GM19372 (cell line): Measurements from ENCODE around the gene PLXND1.
"Not testable (repeated sequence)": the region's sequence is repeated elsewhere in the genome, so short reads cannot be mapped to it uniquely, and the experiment has no call there.

Experiments used
- ATAC-seq: cut with Tn5 transposase; IDR thresholded peaks from one replicate; pipeline ENCODE4 v1.9.1; 2021; ENCODE audit warnings: mild to moderate bottlenecking, low read depth, moderate library complexity; ENCODE audit not compliant: unreplicated experiment

The PLXND1 gene

DNA sequence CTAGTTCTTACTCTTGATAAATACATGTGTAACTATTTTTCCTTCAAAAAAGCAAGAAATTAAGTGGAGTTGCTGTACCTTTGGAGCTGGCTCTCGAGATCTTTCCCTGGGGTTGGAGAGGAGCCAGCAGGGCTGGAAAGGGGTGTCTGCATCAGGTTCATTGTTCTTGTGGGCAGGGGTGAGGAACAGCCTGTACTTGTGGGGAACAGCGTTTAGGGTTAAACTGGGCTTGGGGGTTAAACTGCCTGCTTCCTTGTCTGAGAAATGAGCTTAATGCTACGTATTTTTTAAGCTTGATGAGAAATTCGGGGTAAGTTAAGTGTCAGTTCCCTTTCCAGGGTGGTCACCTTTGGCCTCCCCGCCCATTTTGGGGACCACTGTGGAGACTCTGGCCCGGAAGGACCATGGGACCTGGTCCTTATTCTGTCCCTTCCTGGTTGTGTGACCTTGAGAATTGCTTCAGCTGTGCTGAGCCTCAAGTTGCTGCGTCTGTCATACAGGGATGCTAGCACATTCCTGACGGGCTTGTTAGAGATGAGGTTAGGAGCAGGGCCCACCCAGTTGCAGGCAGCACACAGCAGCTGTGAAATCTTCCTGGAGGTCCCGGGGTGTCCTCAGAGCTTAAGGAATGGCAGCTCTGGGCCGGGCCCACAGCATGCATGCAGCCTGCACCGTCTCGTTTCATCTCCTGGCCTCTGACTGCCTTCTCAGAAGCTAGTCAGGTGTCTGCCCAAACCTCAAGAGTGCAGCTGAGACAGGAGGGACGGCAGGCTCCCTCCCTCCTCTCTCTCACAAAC, 51.9 kb downstream of the PLXND1 start:
- ATAC-seq: no peak

DNA sequence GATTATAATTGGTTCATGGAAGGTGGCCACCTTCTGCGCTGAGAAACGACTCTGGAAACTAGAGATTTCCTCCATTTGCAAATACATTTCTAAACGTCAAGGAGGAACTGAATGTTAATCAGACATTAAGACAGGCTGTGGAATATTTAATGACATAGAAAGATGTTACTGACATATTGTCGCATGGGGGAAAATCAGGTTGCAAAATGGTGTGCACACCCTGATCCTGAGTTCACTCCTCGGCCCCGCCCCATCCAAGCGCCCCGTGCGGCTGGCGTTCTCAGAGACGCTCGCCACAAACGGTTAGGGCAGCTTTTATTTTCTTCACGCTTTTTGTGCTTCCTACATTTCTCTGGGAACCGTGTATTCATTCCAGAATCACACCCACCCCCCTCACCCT, 52.8 kb downstream of the PLXND1 start:
- no peak for ATAC-seq

DNA sequence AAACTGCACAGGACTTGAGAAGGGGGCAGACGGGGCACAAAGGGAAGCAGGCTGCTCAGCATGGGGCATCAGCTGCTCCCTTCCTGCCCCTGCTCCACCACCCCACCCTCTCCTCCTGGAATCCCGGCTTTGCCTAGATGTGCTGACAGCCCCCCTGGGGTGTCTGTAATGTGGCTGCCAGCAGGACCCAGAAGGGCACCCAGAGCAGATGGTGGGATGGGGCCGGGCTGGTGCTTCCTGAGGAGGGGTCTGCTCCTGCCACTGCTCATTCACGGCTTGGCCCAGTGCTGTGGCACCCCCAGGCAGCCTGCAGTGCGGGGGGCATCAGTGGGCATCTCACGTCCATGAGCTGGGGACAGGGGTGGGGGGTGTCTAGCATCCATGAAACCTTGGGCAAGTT, 53.3 kb downstream of the PLXND1 start:
- no peak for ATAC-seq

DNA sequence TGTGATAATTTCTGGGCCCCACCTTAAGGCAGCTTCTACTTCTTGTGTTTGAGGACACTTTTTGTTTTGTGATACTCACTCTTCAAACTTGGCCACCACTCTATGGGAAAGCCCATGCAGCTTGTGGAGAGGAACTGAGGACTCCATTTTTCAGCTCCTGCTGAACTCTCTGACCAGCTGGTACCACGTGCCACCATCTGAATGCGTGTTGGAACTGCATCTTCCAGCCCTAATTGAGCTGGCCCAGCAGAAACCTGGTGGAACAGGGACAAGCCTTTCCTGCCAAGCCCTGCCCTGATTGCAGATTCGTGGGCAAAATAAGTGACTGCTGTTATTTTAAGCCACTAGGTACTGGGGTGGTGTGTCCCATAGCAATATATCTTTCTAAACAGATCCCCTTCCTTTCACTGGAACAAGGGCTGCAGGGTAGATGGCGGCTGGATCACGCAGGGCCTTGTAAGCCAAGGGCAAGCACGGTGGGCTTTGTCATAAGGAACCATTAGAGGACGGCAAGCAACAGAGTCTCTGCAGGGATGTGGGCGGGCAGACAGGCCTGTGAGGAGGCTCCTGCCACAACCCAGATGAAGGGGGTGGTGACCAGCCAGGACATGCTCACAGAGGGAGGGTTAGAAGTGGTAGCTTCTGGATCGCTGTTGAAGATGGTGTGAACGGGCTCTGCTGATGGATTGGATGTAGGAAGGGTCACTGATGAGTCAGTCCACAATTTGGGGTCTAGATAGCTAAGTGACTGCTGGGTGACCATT, 54.0 kb downstream of the PLXND1 start:
- no peak for ATAC-seq

DNA sequence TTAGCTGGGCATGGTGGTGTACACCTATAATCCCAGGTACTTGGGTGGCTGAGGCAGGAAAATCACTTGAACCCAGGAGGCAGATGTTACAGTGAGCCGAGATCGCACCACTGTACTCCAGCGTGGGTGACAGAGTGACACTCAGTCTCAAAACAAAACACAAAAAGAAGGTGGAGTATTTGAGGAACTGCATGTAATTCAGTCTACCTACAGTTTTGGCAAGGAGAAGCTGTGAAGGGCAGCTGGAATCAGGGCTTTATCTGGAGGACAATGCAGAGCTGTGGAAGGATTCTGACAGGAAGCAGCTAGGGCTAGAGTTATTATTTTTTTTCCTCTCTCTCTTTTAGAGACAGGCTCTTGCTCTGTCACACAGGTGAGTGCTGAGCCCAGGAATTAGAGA, 56.7 kb downstream of the PLXND1 start:
- no peak for ATAC-seq

DNA sequence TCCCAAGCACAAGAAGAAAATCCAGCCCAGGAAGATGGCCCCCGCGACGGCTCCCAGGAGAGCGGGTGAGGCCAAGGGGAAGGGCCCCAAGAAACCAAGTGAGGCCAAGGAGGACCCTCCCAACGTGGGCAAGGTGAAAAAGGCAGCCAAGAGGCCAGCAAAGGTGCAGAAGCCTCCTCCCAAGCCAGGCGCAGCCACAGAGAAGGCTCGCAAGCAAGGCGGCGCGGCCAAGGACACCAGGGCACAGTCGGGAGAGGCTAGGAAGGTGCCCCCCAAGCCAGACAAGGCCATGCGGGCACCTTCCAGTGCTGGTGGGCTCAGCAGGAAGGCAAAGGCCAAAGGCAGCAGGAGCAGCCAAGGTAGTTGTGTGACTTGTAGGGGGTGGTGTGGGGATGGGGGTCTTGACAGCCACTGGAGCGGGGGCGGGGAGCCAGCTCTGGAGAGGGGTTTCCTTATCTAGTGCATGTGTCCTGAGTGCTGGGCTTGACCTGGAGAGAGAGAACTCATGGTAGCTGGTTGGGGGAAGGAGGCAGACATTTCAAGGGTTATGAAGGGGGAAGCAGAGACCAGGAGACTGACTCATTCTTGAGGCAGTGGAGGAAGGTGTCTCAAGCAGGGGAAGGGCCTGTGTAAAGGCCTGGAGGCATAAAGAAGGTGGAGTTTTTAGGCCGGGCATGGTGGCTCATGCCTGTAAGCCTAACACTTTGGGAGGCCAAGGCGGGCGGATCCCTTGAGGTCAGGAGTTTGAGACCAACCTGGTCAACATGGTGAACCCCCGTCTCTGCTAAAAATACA, 57.3 kb downstream of the PLXND1 start:
- no peak for ATAC-seq

DNA sequence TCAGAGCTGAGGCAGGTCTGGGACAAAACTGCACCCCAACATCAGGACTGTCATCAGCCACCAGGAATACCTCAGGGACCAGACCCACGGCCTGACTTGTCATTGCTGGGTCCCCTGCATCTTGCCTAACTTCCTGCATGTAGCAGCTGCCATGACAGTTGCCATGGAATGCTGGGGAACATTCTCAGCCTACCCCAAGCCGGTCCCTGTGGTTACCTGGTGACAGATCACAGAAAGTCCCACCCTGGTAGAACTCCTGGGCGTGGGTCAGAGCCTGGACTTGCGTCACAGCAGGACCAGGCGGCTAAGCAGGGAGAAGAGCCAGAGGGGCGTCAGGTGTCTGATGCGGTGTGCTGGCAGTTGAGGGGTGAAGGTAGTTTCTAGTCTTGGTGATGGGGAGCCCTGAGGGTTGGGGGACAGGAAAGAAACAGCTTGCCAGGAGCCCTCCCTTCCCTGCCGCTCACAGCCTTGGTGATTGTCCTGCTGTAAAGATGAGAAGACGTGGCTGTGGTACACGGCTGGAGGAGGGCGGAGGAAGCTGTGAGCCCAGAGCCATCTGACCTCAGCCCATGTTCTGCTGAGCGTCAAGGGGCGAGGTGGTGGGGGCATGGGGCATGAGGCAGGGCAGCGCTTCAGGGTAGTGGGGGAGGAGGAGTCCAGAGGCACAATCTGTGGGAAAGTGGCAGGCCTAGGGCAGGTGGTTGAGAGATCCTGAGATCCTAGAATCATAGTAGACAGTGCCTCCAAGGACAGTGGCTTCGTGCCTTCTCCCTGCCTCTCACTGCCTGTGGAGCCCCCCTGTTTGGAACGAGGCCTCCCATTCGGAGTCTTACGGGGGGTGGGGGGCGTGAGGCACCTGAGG, 58.1 kb downstream of the PLXND1 start:
- ATAC-seq: no peak

DNA sequence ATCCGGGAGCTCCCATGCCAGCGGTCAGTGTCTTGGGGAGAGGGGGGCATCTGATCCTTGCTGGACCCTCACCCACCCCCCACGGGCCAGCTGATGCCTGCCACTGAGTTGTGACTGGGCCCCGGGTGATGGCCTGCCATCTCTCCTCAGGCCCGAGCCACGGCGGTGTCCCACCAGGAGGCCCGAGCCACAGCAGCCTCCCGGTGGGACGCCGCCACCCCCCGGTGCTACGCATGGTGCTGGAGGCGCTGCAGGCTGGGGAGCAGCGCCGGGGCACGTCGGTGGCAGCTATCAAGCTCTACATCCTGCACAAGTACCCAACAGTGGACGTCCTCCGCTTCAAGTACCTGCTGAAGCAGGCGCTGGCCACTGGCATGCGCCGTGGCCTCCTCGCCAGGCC, 59.2 kb downstream of the PLXND1 start:
- ATAC-seq: no peak

DNA sequence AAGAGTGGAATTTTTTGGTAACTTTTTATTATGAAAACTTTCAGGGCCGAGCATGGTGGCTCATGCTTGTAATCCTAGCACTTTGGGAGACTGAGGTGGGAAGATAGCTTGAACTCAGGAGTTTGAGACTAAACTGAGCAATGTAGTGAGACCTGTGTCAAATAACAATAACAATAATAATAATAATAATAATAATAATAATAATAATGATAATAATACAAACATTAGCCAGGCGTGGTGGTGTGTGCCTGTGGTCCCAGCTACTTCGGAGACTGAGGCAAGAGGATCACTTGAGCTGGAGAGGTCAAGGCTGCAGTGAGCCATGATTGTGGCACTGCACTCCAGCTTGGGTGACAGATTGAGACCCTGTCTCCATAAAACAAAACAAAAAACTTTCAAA, 60.5 kb downstream of the PLXND1 start:
- not testable (repeated sequence) for ATAC-seq

DNA sequence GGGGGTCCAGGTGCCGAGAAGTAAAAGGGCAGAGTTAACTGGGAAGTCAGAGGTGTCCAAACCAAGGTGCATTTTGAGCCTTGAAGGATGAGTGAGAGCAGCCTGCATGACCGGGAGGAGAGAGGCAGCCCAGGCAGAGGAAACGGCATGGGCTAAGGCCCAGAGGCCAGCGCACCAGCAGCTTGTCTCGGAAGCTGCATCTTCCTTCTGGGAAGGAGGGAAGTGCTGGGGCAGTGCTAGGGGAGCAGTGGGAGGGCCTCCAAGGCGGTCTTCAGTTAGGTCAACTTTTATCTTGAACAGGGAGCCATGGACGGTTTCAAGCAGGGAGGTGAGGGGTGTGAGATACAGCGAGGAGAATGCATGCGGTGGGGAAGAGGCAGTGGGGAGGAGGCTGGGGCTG, 62.5 kb downstream of the PLXND1 start:
- ATAC-seq: no peak

DNA sequence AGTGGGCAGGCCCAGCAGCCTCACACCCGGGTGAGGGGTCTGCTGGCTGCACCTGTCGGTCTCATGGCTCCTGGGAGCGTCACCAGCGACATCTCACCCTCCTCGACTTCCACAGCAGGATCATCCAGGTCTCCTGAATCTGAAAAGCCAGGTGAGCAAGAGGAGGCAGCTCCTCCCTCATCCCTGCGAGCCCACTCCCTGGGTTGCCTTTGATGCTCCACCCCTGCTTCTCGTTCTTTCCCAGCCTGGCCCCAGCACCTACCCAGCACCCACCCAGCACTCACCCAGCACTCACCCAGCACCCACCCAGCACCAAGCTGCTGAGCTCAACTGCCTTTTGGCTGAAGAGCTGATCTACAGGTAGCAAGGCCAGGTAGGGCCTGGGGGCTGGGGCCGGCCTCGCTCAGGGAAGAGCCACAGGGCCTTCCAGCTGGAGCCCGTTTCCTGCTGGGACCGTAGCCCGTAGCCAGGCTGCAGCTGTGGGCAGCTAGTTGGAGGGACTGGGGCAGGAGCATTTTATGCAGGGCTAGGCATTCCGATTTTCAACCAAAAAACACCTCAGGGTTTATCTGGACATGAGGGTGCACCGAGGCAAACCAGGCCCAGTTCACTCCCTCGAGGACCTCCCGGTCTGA, 63.2 kb downstream of the PLXND1 start, which contains the start of gene H1-8:
Gene H1-8 (plus strand): TSS at position 20 of the 635 bp plus-strand sequence. CDS start 44 bp downstream, at position 64.
- ATAC-seq: no peak

DNA sequence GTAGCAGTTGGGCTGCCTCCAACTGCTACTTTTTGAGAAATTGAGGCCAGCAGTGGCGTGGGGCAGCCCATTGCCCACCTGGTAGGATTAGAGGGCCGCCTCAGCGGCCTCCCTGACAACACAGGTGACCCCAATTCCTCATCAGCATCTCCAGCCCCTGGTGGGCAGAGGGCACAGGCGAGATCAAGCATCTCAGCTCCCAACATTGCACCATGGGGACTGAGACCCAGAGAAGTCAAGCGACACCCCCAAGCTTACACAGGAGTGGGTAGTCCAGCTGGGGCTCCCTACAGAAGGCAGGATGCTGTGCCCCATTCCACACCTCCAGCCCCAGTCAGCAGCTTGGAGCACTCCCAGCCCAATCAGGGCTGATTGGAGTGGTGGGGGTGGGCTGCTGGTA, 63.7 kb downstream of the PLXND1 start:
- ATAC-seq: no peak

DNA sequence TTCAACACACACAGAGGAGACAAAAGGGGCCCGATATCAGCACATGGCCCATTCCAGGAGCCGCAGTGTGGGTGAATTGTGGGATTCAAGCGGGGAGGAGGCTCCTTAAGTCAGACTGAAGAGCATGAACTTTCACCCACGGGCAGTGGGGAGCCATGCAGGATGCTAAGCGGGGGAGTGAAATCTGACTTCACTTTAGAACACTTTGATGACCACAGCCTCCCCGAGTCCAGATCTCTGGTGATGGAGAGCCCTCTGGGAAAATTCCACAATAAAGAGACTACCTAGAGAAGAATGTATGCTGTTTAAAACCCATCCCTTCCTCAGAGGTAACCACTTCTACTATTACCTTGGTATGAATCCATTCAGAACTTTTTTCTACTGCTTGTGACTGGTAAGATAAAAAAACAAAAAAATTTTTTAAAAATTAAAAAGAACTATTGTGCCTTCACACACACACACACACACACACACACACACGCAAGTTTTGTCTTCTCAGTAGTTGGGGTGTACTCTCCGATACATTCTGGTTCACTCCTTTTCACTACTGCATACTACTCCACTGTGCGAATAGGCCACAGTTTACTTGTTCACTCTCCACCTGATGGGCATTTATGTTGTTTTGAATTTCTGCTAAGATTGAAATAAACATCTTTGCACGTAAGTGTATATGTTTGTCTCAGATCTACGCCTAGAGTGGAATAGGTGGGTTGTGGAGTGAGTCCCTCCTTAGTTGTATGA, 65.5 kb downstream of the PLXND1 start:
- no peak for ATAC-seq

DNA sequence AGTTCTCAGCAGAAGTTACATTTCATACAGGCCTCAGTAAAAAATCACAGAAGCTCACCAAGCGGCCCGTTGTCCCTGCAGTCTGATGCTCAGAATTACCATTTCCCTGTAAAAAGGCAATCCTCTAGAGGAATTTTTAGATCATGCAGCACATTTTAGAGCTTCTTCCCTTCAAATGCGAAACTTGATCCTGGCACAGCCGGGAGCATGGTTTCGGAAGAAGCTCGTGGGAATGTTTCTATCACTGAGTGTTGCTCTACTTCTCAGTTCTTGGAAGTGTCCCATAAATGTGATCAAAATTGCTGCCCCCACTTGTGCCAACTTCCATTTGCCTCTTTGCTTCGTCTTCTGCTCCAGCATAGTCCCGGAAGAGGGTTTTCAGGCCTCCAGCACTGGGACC, 67.3 kb downstream of the PLXND1 start:
- no peak for ATAC-seq

DNA sequence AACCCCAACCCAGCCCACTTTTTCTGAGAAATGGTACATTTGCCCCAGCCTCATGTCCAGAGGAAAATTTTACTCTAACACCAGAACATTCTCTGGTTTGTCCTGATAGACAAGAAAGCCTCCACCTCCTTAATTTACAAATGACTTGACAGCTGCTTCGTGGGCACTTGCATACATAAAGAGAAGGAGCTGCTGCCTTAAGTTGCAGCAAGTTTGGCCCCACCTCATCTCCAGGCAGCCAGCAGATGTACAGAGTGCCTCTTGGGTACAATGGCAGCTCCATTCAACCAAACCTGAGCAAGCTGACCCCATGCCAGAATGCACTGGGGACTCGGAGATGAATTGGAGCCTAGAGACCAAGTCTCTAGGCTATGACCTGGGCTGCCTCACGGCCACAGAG, 69.7 kb downstream of the PLXND1 start:
- no peak for ATAC-seq

DNA sequence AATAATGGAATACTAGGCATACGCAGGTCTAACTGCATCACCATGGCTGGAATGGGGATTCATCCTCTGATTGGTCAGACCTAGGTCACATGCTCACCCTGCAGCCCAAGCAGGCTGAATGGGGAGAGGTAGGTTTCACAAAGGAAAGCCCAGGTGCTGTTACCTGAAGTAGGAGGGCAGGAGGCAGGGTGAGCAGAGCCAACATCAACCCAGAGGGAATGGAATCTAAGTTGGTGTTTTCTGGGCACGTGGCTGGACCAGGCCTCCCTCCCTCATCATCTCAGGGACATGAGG, 70.2 kb downstream of the PLXND1 start:
- ATAC-seq: no peak

DNA sequence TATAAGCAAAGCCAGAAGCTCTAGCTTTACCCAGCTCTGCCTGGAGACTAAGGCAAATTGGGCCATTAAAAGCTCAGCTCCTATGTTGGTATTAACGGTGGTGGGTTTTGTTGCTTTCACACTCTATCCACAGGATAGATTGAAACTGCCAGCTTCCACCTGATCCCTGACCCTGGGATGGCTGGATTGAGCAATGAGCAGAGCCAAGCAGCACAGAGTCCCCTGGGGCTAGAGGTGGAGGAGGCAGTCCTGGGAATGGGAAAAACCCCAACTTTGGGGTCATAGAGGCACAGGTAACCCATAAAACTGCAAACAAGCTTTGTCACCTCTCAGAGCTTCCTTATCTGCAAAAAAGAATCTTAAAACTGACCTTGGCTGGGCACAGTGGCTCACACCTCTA, 71.4 kb downstream of the PLXND1 start:
- ATAC-seq: no peak

DNA sequence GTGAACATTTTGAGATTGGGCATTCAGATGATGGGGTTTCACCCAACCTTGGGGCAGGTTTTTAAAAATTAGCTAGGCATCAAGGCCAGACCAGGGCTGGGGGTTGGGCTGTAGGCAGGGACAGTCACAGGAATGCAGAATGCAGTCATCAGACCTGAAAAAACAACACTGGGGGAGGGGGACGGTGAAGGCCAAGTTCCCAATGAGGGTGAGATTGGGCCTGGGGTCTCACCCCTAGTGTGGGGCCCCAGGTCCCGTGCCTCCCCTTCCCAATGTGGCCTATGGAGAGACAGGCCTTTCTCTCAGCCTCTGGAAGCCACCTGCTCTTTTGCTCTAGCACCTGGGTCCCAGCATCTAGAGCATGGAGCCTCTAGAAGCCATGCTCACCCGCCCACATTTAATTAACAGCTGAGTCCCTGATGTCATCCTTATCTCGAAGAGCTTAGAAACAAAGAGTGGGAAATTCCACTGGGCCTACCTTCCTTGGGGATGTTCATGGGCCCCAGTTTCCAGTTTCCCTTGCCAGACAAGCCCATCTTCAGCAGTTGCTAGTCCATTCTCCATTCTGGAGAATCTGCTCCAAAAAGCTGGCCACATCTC, 71.9 kb downstream of the PLXND1 start:
- ATAC-seq: no peak

DNA sequence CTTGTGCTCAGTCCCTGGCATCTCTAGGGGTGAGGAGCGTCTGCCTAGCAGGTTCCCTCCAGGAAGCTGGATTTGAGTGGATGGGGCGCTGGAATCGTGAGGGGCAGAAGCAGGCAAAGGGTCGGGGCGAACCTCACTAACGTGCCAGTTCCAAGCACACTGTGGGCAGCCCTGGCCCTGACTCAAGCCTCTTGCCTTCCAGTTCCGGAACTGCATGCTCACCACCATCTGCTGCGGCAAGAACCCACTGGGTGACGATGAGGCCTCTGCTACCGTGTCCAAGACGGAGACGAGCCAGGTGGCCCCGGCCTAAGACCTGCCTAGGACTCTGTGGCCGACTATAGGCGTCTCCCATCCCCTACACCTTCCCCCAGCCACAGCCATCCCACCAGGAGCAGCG, 73.1 kb downstream of the PLXND1 start:
- no peak for ATAC-seq
